ENCODE measurements around the gene WNK2.

DNA sequence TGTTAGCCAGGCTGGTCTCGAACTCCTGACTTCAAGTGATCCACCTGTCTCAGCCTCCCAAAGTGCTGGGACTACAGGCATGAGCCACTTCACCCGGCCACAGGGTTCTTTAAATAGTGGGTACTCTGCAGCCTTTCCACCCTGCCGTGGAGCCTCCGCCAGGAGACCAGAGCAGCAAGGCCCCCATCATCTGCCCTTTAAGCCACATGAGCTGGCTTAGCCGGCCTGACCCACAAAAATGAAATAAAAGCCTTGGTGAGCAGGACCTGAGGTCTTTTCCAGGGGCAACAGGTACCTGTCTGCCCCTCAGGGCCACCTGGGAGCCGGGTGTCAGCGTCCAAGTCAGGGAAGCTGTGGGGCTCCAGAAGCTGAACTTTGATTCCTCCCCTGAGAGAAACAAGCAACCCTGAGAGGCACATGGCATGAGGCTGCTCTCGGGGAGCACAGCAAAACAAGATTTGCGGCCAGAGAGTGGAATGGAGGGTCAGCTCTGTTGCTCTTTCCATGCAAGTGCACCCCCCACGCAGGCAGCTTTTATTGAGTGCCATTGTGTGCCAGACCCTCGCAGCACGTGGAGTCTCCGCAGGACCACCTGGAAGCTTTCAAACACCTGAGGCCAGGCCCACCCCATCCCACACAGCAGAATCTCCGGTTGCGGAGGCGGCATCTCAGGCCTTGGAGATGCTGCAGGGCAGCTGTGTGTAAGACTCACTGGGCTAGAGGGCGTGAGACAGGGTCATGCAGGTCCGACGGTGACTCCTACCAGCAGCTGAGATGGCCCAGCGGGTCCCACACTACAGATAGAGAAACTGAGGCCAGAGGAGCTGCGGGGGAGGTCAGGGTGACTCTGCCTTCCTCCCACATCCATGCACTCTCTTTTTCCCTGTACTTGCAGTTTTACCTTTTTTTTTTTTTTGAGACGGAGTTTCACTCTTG lies 4.8 kb upstream of the WNK2 start:
- TF ChIP-seq, protein P1, sequence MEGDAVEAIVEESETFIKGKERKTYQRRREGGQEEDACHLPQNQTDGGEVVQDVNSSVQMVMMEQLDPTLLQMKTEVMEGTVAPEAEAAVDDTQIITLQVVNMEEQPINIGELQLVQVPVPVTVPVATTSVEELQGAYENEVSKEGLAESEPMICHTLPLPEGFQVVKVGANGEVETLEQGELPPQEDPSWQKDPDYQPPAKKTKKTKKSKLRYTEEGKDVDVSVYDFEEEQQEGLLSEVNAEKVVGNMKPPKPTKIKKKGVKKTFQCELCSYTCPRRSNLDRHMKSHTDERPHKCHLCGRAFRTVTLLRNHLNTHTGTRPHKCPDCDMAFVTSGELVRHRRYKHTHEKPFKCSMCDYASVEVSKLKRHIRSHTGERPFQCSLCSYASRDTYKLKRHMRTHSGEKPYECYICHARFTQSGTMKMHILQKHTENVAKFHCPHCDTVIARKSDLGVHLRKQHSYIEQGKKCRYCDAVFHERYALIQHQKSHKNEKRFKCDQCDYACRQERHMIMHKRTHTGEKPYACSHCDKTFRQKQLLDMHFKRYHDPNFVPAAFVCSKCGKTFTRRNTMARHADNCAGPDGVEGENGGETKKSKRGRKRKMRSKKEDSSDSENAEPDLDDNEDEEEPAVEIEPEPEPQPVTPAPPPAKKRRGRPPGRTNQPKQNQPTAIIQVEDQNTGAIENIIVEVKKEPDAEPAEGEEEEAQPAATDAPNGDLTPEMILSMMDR (IDR thresholded peaks at IDR 0.05; ENCODE audit: insufficient read depth, low read depth, low read length) = no peak
- TF ChIP-seq EZH2 (IDR thresholded peaks at IDR 0.05; ENCODE audit: insufficient read depth, low read length) = no peak
